ENCODE data around the gene TNRC6C.

Gene TNRC6C

GRCh38 chr17:78148286-78149016 is 189.9 kb downstream of the TNRC6C start:
- TF ChIP-seq CTCF (conservative IDR thresholded peaks at IDR 0.05) = no peak
- no peak overlapping the region for H3K27ac ChIP-seq

GRCh38 chr17:78151514-78152008 is 193.1 kb downstream of the TNRC6C start:
- no peak for TF ChIP-seq CTCF (conservative IDR thresholded peaks at IDR 0.05)
- H3K27ac ChIP-seq = peak overlapping the region; percentile 71

- no peak overlapping the region for H3K27ac ChIP-seq
These were observed 196.7 kb downstream of the TNRC6C start for GRCh38 chr17:78154903-78155811.

More at GRCh38 chr17:78154903-78155811, 196.7 kb downstream of the TNRC6C start:
- no peak for TF ChIP-seq CTCF (conservative IDR thresholded peaks at IDR 0.05)
